ENCODE data around the gene TECRL.

- no peak for TF ChIP-seq POLR2A (IDR thresholded peaks at IDR 0.05)
- no peak for TF ChIP-seq CTCF (IDR thresholded peaks at IDR 0.05)
These were observed 67.5 kb downstream of the TECRL start for GRCh38 chr4:64341711-64342110.
